ENCODE results near the gene BTN3A1. TPM values are rescaled to one million over a fixed set of nuclear protein-coding genes. Genes with fewer than 3 reads are reported as not detected.

BTN3A1 gene
- total and polyA plus RNA-seq, 2 of the 8 experiments (the other 6 are each of a cell fraction or from before 2014, with no cell fraction given), result 4.7 to 5.6 TPM

- TF ChIP-seq ATF2 (IDR thresholded peaks at IDR 0.05; ENCODE audit: low read length) (no peak), JUND (IDR thresholded peaks at IDR 0.05; ENCODE audit: low read length) (no peak), BRCA1 (IDR thresholded peaks at IDR 0.05; ENCODE audit: low read depth, low read length) (peak; percentile 63), JUN (IDR thresholded peaks at IDR 0.05; ENCODE audit: low read depth, low read length) (no peak)
These were observed 19.4 kb downstream of the BTN3A1 start (continued) for GRCh38 chr6:26421259-26422144.

Measured in H1 (cell line).